ENCODE results near the gene PHLDB1. TPM values are rescaled to one million over a fixed set of nuclear protein-coding genes. Genes with fewer than 3 reads are reported as not detected.
A peak's percentile ranks its signal among the peaks of the same experiment; 100 is the strongest.

The PHLDB1 gene
- total and polyA plus RNA-seq, 2 of the 8 experiments (the other 6 are each of a cell fraction or from before 2014, with no cell fraction given) = 53.9 to 74.8 TPM

GRCh38 chr11:118633319-118633690 is 25.9 kb downstream of the PHLDB1 start:
- Histone ChIP-seq H2AK5ac (ENCODE audit: low read depth, low read length) (no peak overlapping the region), H4K91ac (replicated peaks; ENCODE audit: insufficient read length, low read length) (no peak overlapping the region), H3K56ac (replicated peaks; ENCODE audit: insufficient read length, low read depth, low read length) (no peak overlapping the region), H3K27me3 (replicated peaks in 1 of 4; ENCODE audit: control insufficient read depth in 3 of 4, extremely low read depth in 1 of 4, insufficient read depth in 3 of 4, low read length in 3 of 4) (no peaks in the 10 kb centered on the region), H2BK5ac (ENCODE audit: low read depth, low read length) (no peak overlapping the region), H3K79me1 (ENCODE audit: low read depth, low read length) (peaks cover 3% of the 10 kb centered on the region), H3K9me3 (ENCODE audit: insufficient read depth in 2 of 2, low read depth in 1 of 2, low read length in 1 of 2) (no peaks in the 10 kb centered on the region), H3K4me2 (ENCODE audit: insufficient read depth in 1 of 2, low read depth in 2 of 2, low read length in 2 of 2) (no peak overlapping the region; a peak in 1 of 4 replicates), H3K27ac (ENCODE audit: low read depth, low read length) (no peak overlapping the region), H3K18ac (ENCODE audit: extremely low read depth, low read length) (no peak overlapping the region), H4K5ac (ENCODE audit: insufficient read length, low read depth, low read length) (no peak overlapping the region), H3K36me3 (ENCODE audit: control insufficient read depth in 2 of 4, insufficient read depth in 4 of 4, low read length in 3 of 4) (peaks cover 2 to 30% (median 15%) of the 10 kb centered on the region in 4 experiments; a peak in 6 of 8 replicates), H2BK15ac (ENCODE audit: low read length) (no peak overlapping the region), H3K14ac (ENCODE audit: insufficient read length) (no peak overlapping the region), H3K79me2 (ENCODE audit: control insufficient read depth in 1 of 2, insufficient read depth in 2 of 2, low read length in 2 of 2) (no peaks in the 10 kb centered on the region), H3K23ac (ENCODE audit: insufficient read length) (no peak overlapping the region), H2BK12ac (ENCODE audit: low read depth, low read length) (0 out of 2 replicates have a peak overlapping the region, but pooled peaks have one; percentile 68), H2AFZ (ENCODE audit: low read length) (no peak overlapping the region), H3K9ac (replicated peaks in 1 of 4; ENCODE audit: extremely low read depth in 1 of 4, low read depth in 3 of 4, low read length in 3 of 4) (no peak overlapping the region), H3K4me3 (ENCODE audit: extremely low read depth in 1 of 4, insufficient read depth in 2 of 4, low read depth in 3 of 4, low read length in 4 of 4) (no peak overlapping the region), H4K8ac (ENCODE audit: extremely low read depth, insufficient read depth, low read length) (no peak overlapping the region), H3K4me1 (replicated peaks in 1 of 4; ENCODE audit: control insufficient read depth in 3 of 4, insufficient read depth in 4 of 4, low read length in 3 of 4) (peaks cover 16 to 23% (median 19%) of the 10 kb centered on the region in 4 experiments), H3K4ac (replicated peaks; ENCODE audit: insufficient read length, low read depth, low read length) (peak overlapping the region; percentile 71), H3K23me2 (ENCODE audit: low read depth, low read length) (peaks cover 9% of the 10 kb centered on the region; the same call in 1 of the 2 replicates), H2BK20ac (ENCODE audit: low read length) (no peak overlapping the region), H2BK120ac (replicated peaks; ENCODE audit: low read depth, low read length) (peak overlapping the region; percentile 21), H4K20me1 (replicated peaks in 1 of 2; ENCODE audit: control insufficient read depth in 1 of 2, insufficient read depth in 2 of 2, low read length in 2 of 2) (peaks cover 0 to 22% of the 10 kb centered on the region in 2 experiments)
- DNase-seq (ENCODE audit: low read depth in 1 of 2, low spot score in 2 of 2) (no peak), FAIRE-seq (no peak)
- ChIA-PET CTCF (ENCODE audit: partially characterized antibody) (interaction anchor here (1.1 to 19.1 kb wide), 5 partner anchors 12 to 453 kb away, joined by 3 to 435 read pairs (median 57); partner anchors contain the start of gene PHLDB1), POLR2A (ENCODE audit: partially characterized antibody) (interaction anchor here (2.1 to 25.8 kb wide), 4 partner anchors 13 to 282 kb away, joined by 4 to 574 read pairs (median 171); partner anchors contain the start of gene PHLDB1)
- 91% methylated on average over 1 of the region's 1 CpG; no CpG with 5 or more reads in 1 of the 2 experiments for WGBS, 2 experiments (ENCODE audit: extremely low coverage in 1 of 2, insufficient coverage in 1 of 2, insufficient read length in 1 of 2, insufficient replicate concordance in 2 of 2, low coverage in 1 of 2, low lambda C conversion rate in 2 of 2, missing lambda C conversion rate in 1 of 2)
- TF ChIP-seq ZNF274 (IDR thresholded peaks at IDR 0.05; ENCODE audit: borderline replicate concordance, extremely low read depth, low read length) (no peak), JUND (IDR thresholded peaks at IDR 0.05; ENCODE audit: low read length) (no peak), HDAC2 (IDR thresholded peaks at IDR 0.05; ENCODE audit: borderline replicate concordance in 1 of 2, low read depth in 2 of 2, low read length in 2 of 2) (no peak), SIRT6 (IDR thresholded peaks at IDR 0.05; ENCODE audit: low read length) (no peak), BCL11A (IDR thresholded peaks at IDR 0.05; ENCODE audit: low read depth in 2 of 2, low read length in 2 of 2) (no peak), BACH1 (IDR thresholded peaks at IDR 0.05; ENCODE audit: low read length) (no peak), TEAD4 (IDR thresholded peaks at IDR 0.05; ENCODE audit: low read depth, low read length) (no peak), CHD1 (IDR thresholded peaks at IDR 0.05; ENCODE audit: low read depth, low read length) (no peak), MAFK (IDR thresholded peaks at IDR 0.05; ENCODE audit: low read depth, low read length) (no peak), EP300 (IDR thresholded peaks at IDR 0.05; ENCODE audit: borderline replicate concordance in 1 of 2, low read depth in 2 of 2, low read length in 2 of 2) (no peak), RAD21 (IDR thresholded peaks at IDR 0.05 in 1 of 2, conservative IDR thresholded peaks at IDR 0.05 in 1 of 2; ENCODE audit: low read depth in 2 of 2, low read length in 2 of 2) (no peak), NANOG (IDR thresholded peaks at IDR 0.05; ENCODE audit: insufficient read depth, low read depth, low read length, poor library complexity, severe bottlenecking) (no peak)

Measured in H1 (cell line).